Heart left ventricle (tissue), 16 donors: ENCODE results near the gene KCNH1. TPM values are rescaled to one million over a fixed set of nuclear protein-coding genes. Genes with fewer than 3 reads are reported as not detected.

ENCODE experiments used
- ATAC-seq, 4 donors: fragments of 200-7000 bp; cut with Tn5 transposase; one replicate each; pipeline ENCODE4 v1.9.1; 2020 to 2022; ENCODE audit warnings: moderate library complexity in 4 of 4, mild to moderate bottlenecking in 3 of 4, moderate number of reproducible peaks in 1 of 4
- DNase-seq, 5 donors: peaks; one replicate each; pipeline ENCODE4 v3.0.0-alpha.2; 2020
- H3K27ac ChIP-seq, 12 donors: fragments of 200-600 bp; sonication (generic) in 4 of 12; one replicate each; pipeline versions ENCODE4 v1.5.0 to v1.8.0; 2016 to 2022; ENCODE audit warnings: mild to moderate bottlenecking in 2 of 12
- H3K27me3 ChIP-seq, 9 donors: fragments of 200-600 bp; sonication (generic) in 2 of 9; one replicate each; pipeline versions ENCODE4 v1.5.1 to v1.8.0; 2016 to 2022; ENCODE audit warnings: mild to moderate bottlenecking in 3 of 9
- H3K36me3 ChIP-seq, 9 donors: fragments of 200-600 bp; sonication (generic) in 2 of 9; one replicate each; pipeline versions ENCODE4 v1.5.0 to v1.8.0; 2018 to 2022; ENCODE audit warnings: mild to moderate bottlenecking in 2 of 9
- H3K4me1 ChIP-seq, 12 donors: fragments of 200-600 bp; sonication (generic) in 4 of 12; one replicate each; pipeline versions ENCODE4 v1.5.0 to v1.8.0; 2016 to 2022; ENCODE audit warnings: mild to moderate bottlenecking in 3 of 12
- H3K4me3 ChIP-seq, 12 donors: fragments of 200-600 bp; sonication (generic) in 4 of 12; one replicate each; pipeline versions ENCODE4 v1.5.0 to v1.8.0; 2017 to 2022; ENCODE audit warnings: mild to moderate bottlenecking in 9 of 12, moderate library complexity in 4 of 12
- H3K9me3 ChIP-seq, 12 donors: fragments of 200-600 bp; sonication (generic) in 4 of 12; one replicate each; pipeline versions ENCODE4 v1.5.0 to v1.8.0; 2016 to 2022; ENCODE audit warnings: mild to moderate bottlenecking in 1 of 12
- CTCF ChIP-seq, 12 donors: fragments of 200-600 bp; sonication (generic) in 4 of 12; IDR thresholded peaks; one replicate each; pipeline versions ENCODE4 v1.5.0 to v1.8.0; 2018 to 2022; ENCODE audit warnings: antibody characterized with exemption in 12 of 12, mild to moderate bottlenecking in 5 of 12
- POLR2A ChIP-seq, 2 donors: fragments of 450-650 bp; IDR thresholded peaks; one replicate each; pipeline ENCODE4 v1.6.1; 2017; ENCODE audit warnings: antibody characterized with exemption in 2 of 2, mild to moderate bottlenecking in 2 of 2, moderate library complexity in 2 of 2
- WGBS, 4 donors: extraction: QIAGEN DNeasy Blood & Tissue Kit in 2 of 4; methylation state at CpG; one replicate each; pipeline versions ENCODE4 v1.1.5 to v1.1.7; 2013 to 2018; 5-methylcytosine and 5-hydroxymethylcytosine counted together
- intact Hi-C, 10 donors: fragments of 100-400 bp; cut with DNase I; formaldehyde crosslinking; loops; one replicate each; pipeline versions ENCODE4 v1.11.1 to v1.14.2; 2022
- polyA plus RNA-seq, 2 donors: library from polyadenylated mRNA; stranded (reverse); fragments of 200-250 nt; gene quantifications; one replicate each; pipeline ENCODE4 v1.2.3, GENCODE V29; 2013
- total RNA-seq, 9 donors: library from RNA; depleted of rRNA in 2 of 9; stranded (reverse); fragments of >200 nt in 2 of 9; fragmentation: NEBNext Ultra II Directional in 3 of 9; extraction: Animal tissue kit (Norgen Biotek cat#: 25700) in 3 of 9; gene quantifications; one replicate each; pipeline versions ENCODE4 v1.1.0 to v1.2.4, GENCODE V29; 2016 to 2023
- donor health status: ischemic (EF 13 %, LVEDD 7.1; RV severe dilation, severe dysfunction).
- donor health status: healthy with polysubstance abuse.
- donor health status: DM: no; HTN: yes; CAD: no.
- donor health status: DM: no; HTN: no; CAD: no.
- donor health status: ischemic (EF 25% LVEDD 6.9; RV normal size, moderate dysfunction).
- donor health status: ischemic (EF 25% LVEDD 5.7; RV mildly dilated, moderate dysfunction).
- donor health status: healthy.
- donor health status: DM: yes; HTN: yes; CAD: no.
- donor health status: ischemic (EF 35%, LVEDD 5.7; RV mildly dilated, moderate dysfunction).
- donor health status: nonischemic (EF 11% LVEDD 7.7; RV severe dilation, severe dysfunction).
- donor health status: DM: yes; HTN: yes; CAD: no.
- donor health status: PGD.
- donor health status: ischemic (EF 29% LVEDD 5.4; RV normal size, mild dysfunction).
- donor health status: nonischemic (EF 23%, LVEDD 6.1; RV moderate dilation, normal function).

The KCNH1 gene
- total and polyA plus RNA-seq, 11 donors = 0.03 TPM; not detected in 10

DNA sequence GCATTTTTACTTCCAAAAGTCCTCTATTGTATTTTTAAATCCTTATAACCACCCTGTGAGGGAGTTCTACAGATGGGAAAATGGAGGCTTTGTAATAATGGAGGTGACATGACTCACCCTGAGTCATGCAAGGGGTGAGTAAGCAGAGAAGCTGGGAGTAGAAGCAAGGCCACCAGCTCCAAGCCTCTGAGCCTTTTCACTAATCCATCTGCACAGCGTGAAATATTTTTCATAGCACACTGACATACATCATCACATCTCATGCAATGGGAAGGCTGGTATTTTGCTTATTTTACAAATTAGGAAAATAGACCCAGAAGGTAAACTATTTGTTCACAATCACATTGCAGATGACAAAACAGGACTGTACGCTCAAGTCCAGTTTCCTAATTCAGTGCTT, 96.9 kb downstream of the KCNH1 start:
- 76 to 82% (median 79%) methylated on average over 2 of the region's 2 CpGs for WGBS, 4 donors
- Histone ChIP-seq H3K9me3 (no peaks in the 10 kb centered on the region), H3K27me3 (no peaks in the 10 kb centered on the region), H3K4me3 (no peak overlapping the region), H3K36me3 (no peaks in the 10 kb centered on the region), H3K27ac (no peak overlapping the region), H3K4me1 (no peaks in the 10 kb centered on the region)
- intact Hi-C loops = no loop called here
- DNase-seq (no peak), ATAC-seq (no peak)
- no peak for TF ChIP-seq CTCF (IDR thresholded peaks at IDR 0.05)
- TF ChIP-seq POLR2A (IDR thresholded peaks at IDR 0.05) = no peak

- 88 to 91% (median 90%) methylated on average over 3 of the region's 3 CpGs for WGBS, 4 donors
- no peaks in the 10 kb centered on the region for H3K4me1 ChIP-seq
- H3K27me3 ChIP-seq = no peaks in the 10 kb centered on the region
- ATAC-seq (no peak), DNase-seq (no peak)
- intact Hi-C loops = no loop called here
- no peaks in the 10 kb centered on the region for H3K9me3 ChIP-seq
- TF ChIP-seq POLR2A (IDR thresholded peaks at IDR 0.05) (no peak), CTCF (IDR thresholded peaks at IDR 0.05) (no peak)
- H3K36me3 ChIP-seq = no peaks in the 10 kb centered on the region
- no peak overlapping the region for H3K4me3 ChIP-seq
- no peak overlapping the region for H3K27ac ChIP-seq
These were observed 97.4 kb downstream of the KCNH1 start for GRCh38 chr1:211036381-211037060.

- Histone ChIP-seq H3K36me3 (no peaks in the 10 kb centered on the region), H3K27ac (no peak overlapping the region), H3K27me3 (no peaks in the 10 kb centered on the region), H3K4me1 (no peaks in the 10 kb centered on the region), H3K9me3 (no peaks in the 10 kb centered on the region), H3K4me3 (no peak overlapping the region)
- no peak for TF ChIP-seq POLR2A (IDR thresholded peaks at IDR 0.05)
- no peak for TF ChIP-seq CTCF (IDR thresholded peaks at IDR 0.05)
- DNase-seq = no peak
- intact Hi-C loops = no loop called here
- WGBS, 4 donors = 61 to 80% (median 65%) methylated on average over 3 of the region's 3 CpGs
- ATAC-seq = no peak
These were observed 98.0 kb downstream of the KCNH1 start for GRCh38 chr1:211035821-211036380.

- H3K9me3 ChIP-seq = peaks cover 0 to 3% (median 0%) of the 10 kb centered on the region in 12 donors
- intact Hi-C loops = no loop called here
- no peak for DNase-seq
- H3K27me3 ChIP-seq = no peaks in the 10 kb centered on the region
- no peaks in the 10 kb centered on the region for H3K36me3 ChIP-seq
- ATAC-seq = no peak
- WGBS, 4 donors = 92 to 96% (median 93%) methylated on average over 2 of the region's 2 CpGs
- H3K4me1 ChIP-seq = no peaks in the 10 kb centered on the region
- no peak overlapping the region for H3K27ac ChIP-seq
- no peak overlapping the region for H3K4me3 ChIP-seq
- TF ChIP-seq CTCF (IDR thresholded peaks at IDR 0.05) (no peak), POLR2A (IDR thresholded peaks at IDR 0.05) (no peak)
These were observed 99.9 kb downstream of the KCNH1 start for GRCh38 chr1:211033921-211034525.
